ENCODE data around the gene SPIRE2.
"Not testable (repeated sequence)": the region's sequence is repeated elsewhere in the genome, so short reads cannot be mapped to it uniquely, and the experiment has no call there.

Gene SPIRE2

DNA sequence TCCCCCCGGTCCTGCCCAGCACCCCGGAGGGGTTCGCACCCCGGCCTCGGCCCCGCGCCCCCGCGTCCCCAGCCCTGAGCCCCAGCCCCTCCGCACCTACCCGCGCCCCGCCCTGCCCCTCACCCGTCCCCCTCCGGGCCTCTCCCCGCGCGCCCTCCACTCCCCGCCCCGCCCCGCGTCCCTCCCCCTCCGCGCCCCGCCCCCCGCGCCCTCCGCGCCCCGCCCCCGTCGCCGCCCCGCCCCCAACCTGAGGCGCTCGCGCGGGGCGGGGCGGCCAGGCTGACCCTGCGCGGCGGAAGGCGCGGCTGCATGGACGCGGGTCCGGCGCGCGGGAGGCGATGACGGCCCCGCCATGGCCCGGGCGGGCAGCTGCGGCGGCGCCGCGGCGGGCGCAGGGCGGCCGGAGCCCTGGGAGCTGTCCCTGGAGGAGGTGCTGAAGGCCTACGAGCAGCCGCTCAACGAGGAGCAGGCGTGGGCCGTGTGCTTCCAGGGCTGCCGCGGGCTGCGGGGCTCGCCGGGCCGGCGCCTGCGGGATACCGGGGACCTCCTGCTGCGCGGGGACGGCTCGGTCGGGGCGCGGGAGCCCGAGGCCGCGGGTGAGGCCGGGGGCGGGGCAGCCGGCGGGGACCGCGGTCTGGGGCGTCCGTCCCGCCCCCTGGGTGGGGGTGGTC is at the start of gene SPIRE2:
Gene SPIRE2 (plus strand): TSS at position 277 of the 671 bp plus-strand sequence. CDS start 76 bp downstream, at position 353.
- DNase-seq (ENCODE audit: low read depth in 2 of 2), result peak; percentile 34 to 41

DNA sequence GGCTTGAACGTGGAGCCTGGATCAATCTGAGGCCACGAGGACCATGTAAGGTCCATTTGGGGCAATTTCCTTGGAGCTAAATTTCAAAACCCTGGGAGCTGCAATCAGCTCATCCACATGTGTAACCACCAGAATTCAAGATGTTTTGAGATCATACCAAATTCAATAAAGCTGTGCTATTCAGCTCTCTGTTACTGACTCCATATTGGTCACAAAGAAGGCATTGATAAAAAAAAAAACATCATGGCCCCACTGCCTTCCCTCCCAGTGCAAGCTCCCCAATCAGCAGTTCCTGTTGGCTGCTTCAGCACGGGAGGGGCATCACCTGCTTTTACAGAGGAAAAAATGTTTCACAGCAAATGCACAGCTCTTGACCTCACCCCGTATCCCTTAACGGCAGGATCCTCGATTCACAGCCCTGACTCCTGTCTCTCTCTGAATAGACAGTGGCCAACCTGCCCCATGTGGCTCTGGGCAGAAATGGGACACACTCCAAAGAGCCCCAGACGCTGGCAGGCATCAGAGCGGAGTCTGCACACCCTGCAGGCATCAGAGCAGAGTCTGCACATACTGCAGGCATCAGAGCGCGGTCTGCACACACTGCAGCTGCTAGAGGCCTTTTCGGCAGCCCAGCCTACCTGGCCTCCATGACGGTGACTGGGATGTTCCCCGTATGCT is 48.9 kb upstream of the SPIRE2 start:
- DNase-seq (ENCODE audit: low read depth in 2 of 2), result no peak

DNA sequence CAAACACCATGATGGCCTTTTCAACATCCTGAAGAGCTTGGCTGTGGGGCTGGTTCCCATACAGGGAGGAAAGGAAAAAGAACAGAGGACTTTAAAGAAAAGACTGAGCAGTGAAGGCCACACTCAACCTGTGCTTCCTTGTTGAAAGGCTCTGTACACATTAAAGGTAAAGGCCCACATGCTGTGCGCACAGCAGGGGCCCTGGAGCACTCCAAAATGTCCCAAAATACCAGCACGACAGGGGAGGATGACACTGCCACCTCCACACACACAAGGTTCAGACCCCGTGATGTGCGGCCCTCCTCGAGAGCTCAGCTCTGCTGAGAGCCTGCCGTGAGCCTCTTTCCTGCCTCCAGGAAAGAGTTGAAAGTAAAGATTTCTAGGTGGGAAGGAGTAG is 48.4 kb upstream of the SPIRE2 start:
- DNase-seq (ENCODE audit: low read depth in 2 of 2), result no peak

GRCh38 chr16:89782489-89782888 is 45.8 kb upstream of the SPIRE2 start:
- no peak for DNase-seq (ENCODE audit: low read depth in 2 of 2)

- not testable (repeated sequence) for DNase-seq (ENCODE audit: low read depth in 2 of 2)
Observed at GRCh38 chr16:89783952-89784351, 44.3 kb upstream of the SPIRE2 start.

GRCh38 chr16:89784406-89784805 is 43.9 kb upstream of the SPIRE2 start:
- no peak for DNase-seq (ENCODE audit: low read depth in 2 of 2)

- DNase-seq (ENCODE audit: low read depth in 2 of 2), result no peak
Observed at GRCh38 chr16:89785523-89786155, 42.6 kb upstream of the SPIRE2 start.

- no peak for DNase-seq (ENCODE audit: low read depth in 2 of 2)
Observed at GRCh38 chr16:89786474-89787364, 41.6 kb upstream of the SPIRE2 start.

- no peak for DNase-seq (ENCODE audit: low read depth in 2 of 2)
Observed at GRCh38 chr16:89787365-89787805, 40.9 kb upstream of the SPIRE2 start.

GRCh38 chr16:89791278-89791995 is 36.8 kb upstream of the SPIRE2 start:
- DNase-seq (ENCODE audit: low read depth in 2 of 2), result no peak

- DNase-seq (ENCODE audit: low read depth in 2 of 2), result not testable (repeated sequence)
Observed at GRCh38 chr16:89793092-89793491, 35.2 kb upstream of the SPIRE2 start.

DNA sequence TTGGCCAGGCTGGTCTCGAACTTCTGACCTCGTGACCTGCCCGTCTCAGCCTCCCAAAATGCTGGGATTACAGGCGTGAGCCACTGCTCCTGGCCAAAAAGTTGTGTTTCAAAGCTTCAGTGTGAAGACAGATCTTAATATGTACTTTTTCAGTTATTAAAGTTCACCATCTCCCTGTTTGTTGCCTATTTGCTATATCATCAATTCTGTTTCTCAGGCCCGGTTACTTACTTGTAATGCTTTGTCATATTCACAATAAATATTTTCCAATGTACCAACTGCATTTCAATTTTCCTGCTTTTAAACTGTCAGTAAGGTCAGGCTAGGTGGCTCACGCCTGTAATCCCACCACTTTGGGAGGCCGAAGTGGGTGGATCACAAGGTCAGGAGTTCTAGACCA is 34.3 kb upstream of the SPIRE2 start:
- no peak for DNase-seq (ENCODE audit: low read depth in 2 of 2)

- DNase-seq (ENCODE audit: low read depth in 2 of 2), result no peak
Observed at GRCh38 chr16:89795676-89796075, 32.6 kb upstream of the SPIRE2 start.

GRCh38 chr16:89796104-89796503 is 32.2 kb upstream of the SPIRE2 start:
- DNase-seq (ENCODE audit: low read depth in 2 of 2), result no peak

GRCh38 chr16:89798126-89798525 is 30.1 kb upstream of the SPIRE2 start:
- no peak for DNase-seq (ENCODE audit: low read depth in 2 of 2)

- DNase-seq (ENCODE audit: low read depth in 2 of 2), result no peak
Observed at GRCh38 chr16:89798832-89799370, 29.4 kb upstream of the SPIRE2 start.

- peak; percentile 7 to 20 for DNase-seq (ENCODE audit: low read depth in 2 of 2)
Observed at GRCh38 chr16:89801800-89802199, 26.5 kb upstream of the SPIRE2 start.

- DNase-seq (ENCODE audit: low read depth in 2 of 2), result peak; percentile 77 to 79
Observed at GRCh38 chr16:89805136-89805905, 23.0 kb upstream of the SPIRE2 start.

DNA sequence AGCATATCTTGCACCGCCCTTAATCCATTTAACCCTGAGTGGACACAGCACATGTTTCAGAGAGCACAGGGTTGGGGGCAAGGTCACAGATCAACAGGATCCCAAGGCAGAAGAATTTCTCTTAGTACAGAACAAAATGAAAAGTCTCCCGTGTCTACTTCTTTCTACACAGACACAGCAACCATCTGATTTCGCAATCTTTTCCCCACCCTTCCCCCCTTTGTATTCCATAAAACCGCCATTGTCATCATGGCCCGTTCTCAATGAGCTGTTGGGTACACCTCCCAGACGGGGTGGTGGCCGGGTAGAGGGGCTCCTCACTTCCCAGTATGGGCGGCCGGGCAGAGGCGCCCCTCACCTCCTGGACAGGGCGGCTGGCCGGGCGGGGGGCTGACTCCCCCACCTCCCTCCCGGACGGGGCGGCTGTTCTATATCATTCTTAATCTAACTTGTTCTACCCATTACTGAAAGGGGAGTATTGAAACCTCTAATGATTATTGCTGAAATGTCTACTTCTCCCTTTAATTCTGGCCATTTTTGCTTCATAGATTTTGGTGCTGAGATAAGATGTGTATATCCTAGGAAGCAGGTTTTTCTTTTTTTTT is 21.6 kb upstream of the SPIRE2 start:
- not testable (repeated sequence) for DNase-seq (ENCODE audit: low read depth in 2 of 2)

DNA sequence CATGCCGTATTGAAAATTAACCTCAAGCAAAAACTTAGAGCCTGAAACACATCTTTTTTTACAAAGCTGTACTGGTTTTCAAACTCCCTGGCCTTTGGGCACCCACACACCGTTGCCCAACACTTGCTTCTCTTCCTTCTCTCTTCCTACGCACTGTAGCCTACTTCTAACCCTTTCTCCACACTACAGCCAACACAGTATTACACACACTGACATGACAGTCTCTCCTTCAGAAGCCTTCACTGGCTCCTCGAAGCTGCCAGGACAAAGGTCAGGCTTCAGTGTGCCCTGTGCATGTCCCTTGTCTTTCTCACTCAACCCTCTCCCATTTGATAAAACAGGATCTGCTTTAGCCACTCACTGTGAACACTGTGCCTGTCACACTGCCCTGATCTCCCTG is 19.8 kb upstream of the SPIRE2 start:
- no peak for DNase-seq (ENCODE audit: low read depth in 2 of 2)

Data from fibroblast of skin of left quadriceps (primary cell).